Measurements from ENCODE around the gene PRR20G.

The PRR20G gene

GRCh38 chr3:127326341-127326740 lies 38.5 kb upstream of the PRR20G start:
- no peak for TF ChIP-seq FOXP2 (optimal IDR thresholded peaks at IDR 0.05; ENCODE audit: borderline replicate concordance, extremely low read depth, extremely low read length, insufficient read depth)
- TF ChIP-seq POLR2AphosphoS5 (IDR thresholded peaks at IDR 0.05; ENCODE audit: low read depth, low read length), result no peak
- no peak for TF ChIP-seq TAF1 (IDR thresholded peaks at IDR 0.05; ENCODE audit: borderline replicate concordance, insufficient read depth, low read length)
- TF ChIP-seq SIN3A (IDR thresholded peaks at IDR 0.05; ENCODE audit: borderline replicate concordance, insufficient read depth, low read length), result no peak
- no peak for TF ChIP-seq REST (IDR thresholded peaks at IDR 0.05; ENCODE audit: insufficient read depth in 1 of 2, low read depth in 2 of 2, low read length in 2 of 2)

GRCh38 chr3:127325629-127325961 lies 37.7 kb upstream of the PRR20G start:
- no peak for TF ChIP-seq TAF1 (IDR thresholded peaks at IDR 0.05; ENCODE audit: borderline replicate concordance, insufficient read depth, low read length)
- no peak for TF ChIP-seq REST (IDR thresholded peaks at IDR 0.05; ENCODE audit: insufficient read depth in 1 of 2, low read depth in 2 of 2, low read length in 2 of 2)
- TF ChIP-seq SIN3A (IDR thresholded peaks at IDR 0.05; ENCODE audit: borderline replicate concordance, insufficient read depth, low read length), result no peak

GRCh38 chr3:127324913-127325628 lies 37.2 kb upstream of the PRR20G start:
- TF ChIP-seq REST (IDR thresholded peaks at IDR 0.05; ENCODE audit: insufficient read depth in 1 of 2, low read depth in 2 of 2, low read length in 2 of 2) (peak in 1 of 2 experiments; percentile 87; a peak in 2 of 4 replicates), SIN3A (IDR thresholded peaks at IDR 0.05; ENCODE audit: borderline replicate concordance, insufficient read depth, low read length) (no peak)

GRCh38 chr3:127324076-127324475 lies 36.2 kb upstream of the PRR20G start:
- TF ChIP-seq POLR2AphosphoS5 (IDR thresholded peaks at IDR 0.05; ENCODE audit: low read depth, low read length), result no peak
- no peak for TF ChIP-seq TAF1 (IDR thresholded peaks at IDR 0.05; ENCODE audit: borderline replicate concordance, insufficient read depth, low read length)
- TF ChIP-seq REST (IDR thresholded peaks at IDR 0.05; ENCODE audit: insufficient read depth in 1 of 2, low read depth in 2 of 2, low read length in 2 of 2), result no peak
- no peak for TF ChIP-seq SIN3A (IDR thresholded peaks at IDR 0.05; ENCODE audit: borderline replicate concordance, insufficient read depth, low read length)
- no peak for TF ChIP-seq FOXP2 (optimal IDR thresholded peaks at IDR 0.05; ENCODE audit: borderline replicate concordance, extremely low read depth, extremely low read length, insufficient read depth)

- TF ChIP-seq REST (IDR thresholded peaks at IDR 0.05; ENCODE audit: insufficient read depth in 1 of 2, low read depth in 2 of 2, low read length in 2 of 2) (no peak), TAF1 (IDR thresholded peaks at IDR 0.05; ENCODE audit: borderline replicate concordance, insufficient read depth, low read length) (no peak), POLR2AphosphoS5 (IDR thresholded peaks at IDR 0.05; ENCODE audit: low read depth, low read length) (no peak), FOXP2 (optimal IDR thresholded peaks at IDR 0.05; ENCODE audit: borderline replicate concordance, extremely low read depth, extremely low read length, insufficient read depth) (no peak), SIN3A (IDR thresholded peaks at IDR 0.05; ENCODE audit: borderline replicate concordance, insufficient read depth, low read length) (no peak)
Measured at GRCh38 chr3:127323581-127323980, 35.7 kb upstream of the PRR20G start.
